DMS 273 (cell line): ENCODE measurements around the gene ACTR3.

ENCODE experiments used
- DNase-seq: peaks from one replicate; lab custom pipeline; 2025; ENCODE audit not compliant: unreplicated experiment; lab: John Stamatoyannopoulos, UW

The ACTR3 gene

DNA sequence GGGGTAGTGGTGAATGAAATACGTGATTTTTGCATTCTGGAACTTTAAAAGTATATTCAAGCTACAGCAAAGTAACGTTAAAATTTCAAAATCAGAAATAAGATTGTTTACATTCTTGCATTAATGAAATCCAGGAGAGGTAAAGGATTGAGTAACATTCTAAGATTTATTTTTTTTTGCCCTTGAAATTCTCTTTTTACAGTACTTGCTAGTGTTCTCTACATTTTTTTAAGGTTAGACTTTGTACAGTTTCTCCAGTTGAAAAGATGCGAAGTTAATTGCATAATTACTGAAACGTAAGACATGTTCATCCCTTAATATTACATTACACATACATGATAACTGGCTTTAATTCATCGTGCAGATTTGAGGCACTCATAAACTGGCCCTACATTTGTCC lies 74.5 kb downstream of the ACTR3 start:
- DNase-seq, result no peak

DNA sequence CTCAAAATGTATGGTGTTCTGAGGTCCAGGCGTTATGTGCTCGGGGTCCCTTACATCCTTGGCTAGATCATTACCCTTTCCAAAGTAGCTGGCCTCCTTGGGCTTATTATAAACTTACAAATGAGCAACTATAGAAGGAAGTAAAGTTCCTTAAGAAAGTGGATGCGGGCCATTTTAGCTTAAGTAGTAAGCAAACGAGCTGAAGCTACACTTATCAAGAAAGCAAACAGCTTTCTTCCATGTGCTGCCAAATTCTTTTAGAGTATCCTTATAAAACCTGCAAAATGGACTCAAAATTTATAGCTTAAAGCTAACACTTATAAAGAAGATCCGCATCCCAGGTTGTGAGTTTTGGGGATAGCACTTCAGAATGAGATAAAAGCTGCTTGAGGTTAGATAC lies 75.3 kb downstream of the ACTR3 start:
- no peak for DNase-seq

DNA sequence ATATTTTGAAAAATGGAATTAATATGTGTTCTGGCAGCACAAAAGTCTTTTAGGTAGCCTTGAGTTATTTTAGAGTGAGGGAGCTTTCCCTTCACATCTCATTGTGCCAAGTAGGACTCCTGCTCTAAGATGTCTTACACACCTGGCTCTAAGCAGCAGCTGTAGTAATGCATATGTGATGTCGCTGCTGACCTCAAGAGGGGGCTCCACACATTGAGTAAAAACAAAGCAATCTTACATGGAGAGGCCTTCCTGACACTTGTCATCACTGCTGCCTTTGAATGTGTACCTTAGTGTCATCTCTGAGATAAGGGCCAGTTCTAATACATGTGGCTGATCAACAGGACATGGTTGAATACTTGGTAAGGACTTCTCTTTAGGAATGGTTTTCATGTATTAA lies 75.8 kb downstream of the ACTR3 start:
- DNase-seq, result peak; percentile 68

DNA sequence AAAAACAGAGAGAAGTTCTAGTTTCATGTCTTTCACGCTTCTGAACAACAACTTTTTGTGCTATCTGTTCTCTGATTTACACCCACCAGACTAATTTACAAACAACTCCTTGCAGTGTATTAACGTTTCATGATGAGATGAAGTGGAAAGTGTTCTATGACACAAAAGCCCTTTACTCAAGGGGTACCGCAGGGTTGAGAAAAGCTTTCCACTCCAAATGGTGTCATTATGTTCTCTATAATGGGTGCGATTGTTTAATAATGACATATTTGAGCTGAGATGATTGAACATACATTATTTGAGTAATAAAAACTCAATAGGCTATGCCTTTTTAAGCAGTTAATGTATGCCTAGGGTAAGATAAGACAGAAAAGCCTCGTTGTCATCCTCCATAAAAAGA lies 76.3 kb downstream of the ACTR3 start:
- DNase-seq, result no peak

DNA sequence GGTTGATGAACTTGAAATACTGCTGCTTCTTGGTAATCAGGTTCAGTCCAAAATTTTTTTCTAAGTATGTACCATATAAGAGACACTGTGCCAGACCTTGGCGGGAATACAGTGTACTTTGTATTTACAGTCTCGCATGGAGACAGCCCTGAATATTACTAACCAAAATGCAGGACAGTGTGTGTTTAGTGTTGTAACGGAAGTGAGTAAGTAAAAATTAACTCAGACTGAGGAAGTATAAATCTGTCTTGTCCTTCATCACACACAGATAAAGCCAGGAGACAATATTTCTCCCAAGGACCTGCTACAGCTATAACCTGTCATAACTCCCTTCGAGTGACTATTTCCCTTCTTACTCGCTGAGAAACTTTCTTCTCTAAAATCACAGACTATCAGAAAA lies 76.9 kb downstream of the ACTR3 start:
- DNase-seq, result no peak

DNA sequence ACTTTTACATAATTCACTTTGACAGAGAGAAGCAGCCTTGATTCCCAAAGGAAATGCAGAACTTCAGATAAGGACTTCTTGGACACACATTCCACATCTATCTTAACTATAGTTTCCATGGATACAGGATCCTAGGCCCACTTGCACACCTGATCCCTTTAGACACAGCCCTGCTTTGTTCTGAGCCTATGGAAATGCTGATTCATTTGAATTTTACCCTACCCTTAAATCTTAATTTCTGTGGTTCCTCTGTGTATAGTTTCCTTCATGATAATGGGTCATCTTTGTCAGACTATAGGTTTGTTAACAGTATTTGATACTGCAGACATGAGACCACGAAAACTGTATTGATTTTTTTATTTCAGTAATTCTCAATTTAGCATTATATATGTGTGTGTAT lies 77.4 kb downstream of the ACTR3 start:
- DNase-seq, result no peak

DNA sequence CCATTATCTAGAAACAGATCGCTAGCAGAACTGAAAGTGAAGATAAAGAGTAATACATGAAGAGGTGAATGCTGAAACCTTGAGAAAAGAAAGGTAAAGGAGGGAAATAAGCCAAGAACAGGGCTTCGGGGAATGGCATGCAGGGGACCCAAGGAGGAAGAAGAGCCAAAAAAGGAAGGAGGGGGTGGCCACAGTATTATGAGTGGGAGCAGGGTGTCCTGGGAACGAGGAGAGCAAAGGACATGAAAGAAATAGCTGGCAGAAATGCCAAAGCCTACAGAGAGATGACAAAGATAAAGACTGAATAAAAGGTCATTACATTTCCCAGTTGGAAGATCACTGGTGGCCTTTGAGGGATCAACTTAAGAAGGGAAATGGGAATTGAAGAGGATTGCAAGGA lies 82.9 kb downstream of the ACTR3 start:
- DNase-seq, result no peak

DNA sequence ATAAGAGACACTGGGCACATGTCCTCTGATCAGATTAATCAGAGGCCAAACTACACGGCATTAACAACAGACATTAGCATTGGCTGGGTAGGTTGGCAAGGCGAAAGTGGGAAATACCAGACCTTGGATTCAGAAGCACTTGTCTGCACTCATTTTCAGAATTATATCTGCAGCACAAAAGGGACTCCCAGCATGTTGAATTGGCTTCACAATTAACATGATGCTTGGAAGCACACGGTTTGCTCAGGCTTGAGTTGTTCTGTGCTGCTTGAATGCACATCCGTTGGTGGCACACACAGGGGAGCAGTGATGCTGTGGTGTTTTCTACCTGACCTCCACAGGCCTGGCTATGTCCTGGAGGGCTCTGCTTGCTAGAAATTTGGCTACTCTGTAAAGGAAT lies 83.9 kb downstream of the ACTR3 start:
- peak; percentile 31 for DNase-seq

DNA sequence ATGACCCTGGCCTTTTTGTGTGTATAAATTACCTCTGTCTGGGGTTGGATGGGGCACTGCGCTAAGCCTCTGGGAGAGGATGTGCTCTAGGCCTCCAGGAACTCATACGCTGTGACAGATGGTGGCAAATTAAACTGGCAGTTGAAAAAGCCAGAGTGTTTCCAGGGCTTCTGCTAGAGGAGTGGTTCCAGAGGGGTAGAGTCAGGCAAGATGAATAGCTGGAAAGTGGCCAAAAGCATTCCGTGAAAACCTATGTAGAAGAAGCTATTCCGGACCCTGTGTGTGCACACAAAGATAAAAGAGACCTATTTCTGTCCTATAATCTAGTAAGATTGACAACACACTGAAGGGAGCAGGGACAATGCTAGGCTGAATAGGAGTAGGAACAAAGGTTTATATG lies 84.8 kb downstream of the ACTR3 start:
- peak; percentile 95 for DNase-seq

DNA sequence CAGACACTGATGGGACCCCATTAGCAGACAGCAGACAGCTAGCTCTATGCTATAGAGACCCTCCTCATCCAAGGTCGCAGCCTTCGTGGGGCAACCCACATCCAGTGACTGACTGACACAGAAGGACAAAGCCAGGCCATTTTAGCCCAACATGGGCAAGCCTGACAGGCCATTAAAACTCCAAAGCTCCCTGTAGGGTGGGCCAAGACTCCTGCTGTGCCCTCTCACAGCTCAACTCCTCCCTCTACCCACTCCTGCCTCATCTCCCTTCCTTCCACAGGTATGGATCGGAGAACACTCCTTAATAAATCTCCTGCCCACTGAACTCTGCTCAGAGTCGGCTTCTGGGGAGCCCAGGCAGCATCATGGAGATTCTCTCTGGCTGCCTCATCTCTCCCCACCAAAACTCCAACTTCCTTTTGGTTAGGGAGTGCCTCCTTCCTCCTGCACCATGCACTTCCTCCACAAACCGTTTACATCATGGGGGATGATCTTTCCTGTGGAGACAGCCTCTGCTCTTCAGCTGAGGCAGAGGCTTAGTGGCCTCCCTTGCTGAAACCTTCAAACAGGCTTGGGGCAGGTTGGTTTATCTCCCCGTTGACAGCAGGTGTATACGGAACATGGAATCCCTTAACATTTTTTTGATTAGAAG lies 86.5 kb downstream of the ACTR3 start:
- no peak for DNase-seq

DNA sequence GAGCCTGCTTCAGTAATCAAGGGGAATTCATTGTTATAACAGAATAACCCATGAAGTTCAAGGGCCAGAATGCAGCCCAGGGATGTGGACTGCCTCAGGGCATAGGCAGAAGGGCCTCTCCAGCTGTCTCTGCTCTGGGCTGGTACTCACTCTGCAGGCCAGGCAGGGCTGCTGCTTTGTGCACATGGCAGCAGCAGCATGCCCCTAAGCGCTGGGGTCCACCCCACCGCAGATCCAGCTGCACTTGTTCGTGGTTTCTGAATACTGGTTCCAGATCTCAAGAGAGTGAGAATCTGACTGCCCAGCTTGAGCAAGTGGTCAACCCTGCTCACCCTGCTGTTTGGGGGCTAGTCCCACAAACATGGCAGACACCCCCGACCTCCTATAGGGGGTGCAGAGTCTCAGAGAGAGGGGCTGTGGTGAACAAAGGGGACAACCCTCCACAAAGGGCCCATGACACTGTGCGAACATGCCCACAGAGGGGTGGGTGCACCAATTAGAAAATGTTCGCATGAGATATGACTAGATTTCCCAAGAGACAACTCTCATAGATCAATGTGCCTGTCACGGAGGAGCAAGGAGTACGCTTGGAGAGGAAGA lies 87.3 kb downstream of the ACTR3 start:
- peak; percentile 31 for DNase-seq

DNA sequence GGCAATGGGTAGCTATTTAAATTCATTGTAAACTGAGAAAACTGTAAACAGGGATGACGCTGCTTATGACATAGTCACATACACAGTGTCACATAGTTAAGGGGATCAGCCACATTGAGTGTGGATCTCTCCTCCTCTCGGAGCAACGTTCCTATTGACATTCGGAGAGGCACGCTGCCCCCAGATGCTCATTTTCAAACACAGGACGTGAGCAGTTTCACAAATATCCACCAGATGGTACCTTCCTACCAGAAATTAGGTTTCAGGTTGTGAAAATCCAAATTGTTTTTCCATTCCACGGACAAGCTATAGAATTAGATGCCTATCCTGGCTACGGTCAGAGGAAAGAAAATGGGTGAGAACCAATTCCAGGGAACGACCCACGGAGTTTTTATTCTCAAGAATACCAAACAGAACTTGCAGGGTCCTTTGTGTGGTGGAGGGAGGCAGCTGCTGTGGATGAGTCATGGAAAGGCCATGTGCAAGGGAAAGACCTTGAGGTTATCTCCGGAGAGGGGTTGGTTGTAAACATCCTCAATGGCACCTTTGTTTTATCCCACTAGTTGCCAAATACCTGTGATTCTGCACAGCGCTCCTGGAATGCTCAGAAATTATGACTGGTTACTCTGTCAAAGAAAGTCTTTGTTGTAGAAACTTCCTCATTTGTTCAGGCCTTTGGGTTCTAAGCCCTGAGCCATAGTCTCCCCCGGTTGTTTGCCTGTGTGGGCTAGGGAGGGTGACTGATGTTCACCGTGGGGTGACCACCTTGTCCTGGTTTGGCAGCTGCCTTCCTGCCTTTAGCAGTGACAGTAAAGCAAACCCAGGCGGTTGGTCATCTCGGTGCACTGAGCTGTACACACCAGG lies 88.0 kb downstream of the ACTR3 start:
- DNase-seq, result peak; percentile 89

DNA sequence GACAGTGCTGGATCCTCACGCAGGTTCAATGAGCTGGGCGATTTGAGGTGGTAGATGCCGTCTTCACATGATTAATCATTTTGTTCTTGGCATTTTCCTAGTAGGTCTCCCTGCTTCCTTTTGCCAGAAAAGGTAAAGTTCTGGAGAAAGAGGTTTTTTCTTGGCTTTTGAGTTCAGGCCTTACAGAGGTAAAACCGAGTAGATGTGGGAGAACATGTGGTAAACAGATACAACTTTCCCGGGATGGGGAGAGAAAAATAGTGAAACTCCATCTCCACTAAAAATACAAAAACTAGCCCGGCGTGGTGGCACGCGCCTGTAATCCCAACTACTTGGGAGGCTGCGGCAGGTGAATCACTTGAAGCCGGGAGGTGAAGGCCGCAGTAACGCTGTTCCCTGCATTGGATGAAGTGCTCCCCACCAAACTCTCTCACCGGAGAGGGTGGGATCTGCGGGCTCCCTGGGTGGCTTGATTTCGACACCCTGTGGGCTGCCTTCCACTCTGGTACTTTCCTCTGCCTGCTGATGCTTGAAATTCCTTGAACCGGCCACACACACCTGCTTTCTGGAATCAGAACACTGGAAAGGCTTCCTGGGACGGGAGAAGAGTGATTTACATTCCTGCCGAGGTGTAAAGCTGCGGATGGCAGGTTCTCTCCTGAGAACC lies 88.8 kb downstream of the ACTR3 start:
- no peak for DNase-seq

DNA sequence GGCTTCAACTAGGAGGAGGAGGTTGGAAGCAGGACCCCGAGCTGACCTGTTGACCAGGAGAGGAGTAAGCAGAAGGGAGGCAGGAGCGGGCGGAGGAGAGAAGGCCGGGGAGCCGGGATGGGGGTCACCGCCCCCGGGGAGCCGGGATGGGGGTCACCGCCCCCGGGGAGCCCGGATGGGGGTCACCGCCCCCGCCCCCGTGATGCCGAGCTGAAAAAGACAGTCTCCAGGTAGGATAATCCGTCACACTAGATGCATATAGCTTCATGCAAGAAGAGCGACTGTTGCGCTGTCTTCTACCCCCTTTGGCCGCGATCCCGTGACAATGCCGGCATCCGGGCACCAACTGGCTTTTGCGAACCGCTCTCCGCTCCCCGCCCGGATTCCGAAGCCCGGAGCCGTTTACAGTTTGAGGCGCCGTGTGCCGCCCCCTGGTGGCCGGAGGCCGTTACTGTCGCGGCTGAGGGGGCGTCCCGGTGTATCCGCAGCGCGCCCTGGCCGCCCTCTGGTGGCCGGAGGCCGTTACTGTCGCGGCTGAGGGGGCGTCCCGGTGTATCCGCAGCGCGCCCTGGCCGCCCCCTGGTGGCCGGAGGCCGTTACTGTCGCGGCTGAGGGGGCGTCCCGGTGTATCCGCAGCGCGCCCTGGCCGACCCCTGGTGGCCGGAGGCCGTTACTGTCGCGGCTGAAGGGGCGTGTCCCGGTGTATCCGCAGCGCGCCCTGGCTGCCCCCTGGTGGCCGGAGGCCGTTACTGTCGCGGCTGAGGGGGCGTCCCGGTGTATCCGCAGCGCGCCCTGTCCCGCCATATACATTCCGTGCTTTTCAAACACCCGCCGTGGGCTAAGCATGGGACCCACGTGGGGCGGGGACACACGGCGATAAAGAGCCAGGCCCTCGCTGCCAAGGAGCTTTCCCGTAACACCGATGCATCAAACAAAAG lies 89.6 kb downstream of the ACTR3 start:
- DNase-seq, result no peak

DNA sequence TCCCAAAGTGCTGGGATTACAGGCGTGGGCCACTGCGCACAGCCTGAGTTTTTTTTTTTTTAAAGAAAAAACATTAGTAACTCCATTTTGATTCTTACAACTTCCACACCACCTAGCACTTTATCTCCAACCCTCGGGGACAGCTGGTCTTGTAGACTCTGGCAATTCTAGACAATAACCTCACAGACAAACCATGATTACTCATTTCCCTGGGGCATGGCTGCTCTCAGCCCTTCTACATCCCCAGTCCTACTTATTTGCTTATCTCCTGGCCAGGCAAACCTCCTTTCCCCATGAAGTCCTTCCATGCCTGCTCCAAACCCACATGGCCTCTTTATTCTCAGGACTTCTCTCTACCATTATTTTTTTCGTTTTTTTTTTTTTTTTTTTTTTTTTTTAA lies 91.1 kb downstream of the ACTR3 start:
- peak; percentile 39 for DNase-seq

DNA sequence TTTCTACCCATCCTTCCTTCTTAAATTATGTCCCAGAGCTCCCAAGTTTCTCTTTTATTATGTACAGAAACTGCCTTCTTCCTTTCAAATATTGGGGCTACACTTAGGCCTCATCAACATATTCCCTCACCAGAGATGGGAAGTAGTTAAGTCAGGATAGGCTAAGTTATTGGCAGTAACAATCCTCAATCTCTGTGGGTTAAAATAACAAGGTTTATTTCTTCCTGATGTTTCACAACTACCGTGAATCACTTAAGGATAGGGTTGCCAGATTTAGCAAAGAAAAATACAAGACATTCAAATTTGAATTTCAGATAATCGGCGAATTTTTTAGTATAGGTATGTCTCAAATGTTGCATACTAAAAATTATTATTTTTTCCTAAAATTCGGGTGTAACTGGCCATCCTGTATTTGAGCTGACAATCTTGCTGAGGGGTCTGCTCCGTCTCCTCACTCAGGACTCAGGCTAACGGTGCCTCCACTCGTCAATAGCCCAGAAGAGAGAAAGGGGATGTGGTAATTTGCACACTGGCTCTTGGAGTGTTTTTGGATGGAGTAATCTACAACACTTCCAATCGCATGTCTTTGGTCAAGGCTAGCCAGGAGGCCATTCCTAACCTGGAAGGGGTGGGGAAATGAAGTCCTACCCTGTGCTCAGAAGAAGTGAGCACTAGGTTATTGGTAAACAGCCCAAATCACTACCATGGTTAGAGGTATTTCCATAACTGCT lies 91.7 kb downstream of the ACTR3 start:
- no peak for DNase-seq

DNA sequence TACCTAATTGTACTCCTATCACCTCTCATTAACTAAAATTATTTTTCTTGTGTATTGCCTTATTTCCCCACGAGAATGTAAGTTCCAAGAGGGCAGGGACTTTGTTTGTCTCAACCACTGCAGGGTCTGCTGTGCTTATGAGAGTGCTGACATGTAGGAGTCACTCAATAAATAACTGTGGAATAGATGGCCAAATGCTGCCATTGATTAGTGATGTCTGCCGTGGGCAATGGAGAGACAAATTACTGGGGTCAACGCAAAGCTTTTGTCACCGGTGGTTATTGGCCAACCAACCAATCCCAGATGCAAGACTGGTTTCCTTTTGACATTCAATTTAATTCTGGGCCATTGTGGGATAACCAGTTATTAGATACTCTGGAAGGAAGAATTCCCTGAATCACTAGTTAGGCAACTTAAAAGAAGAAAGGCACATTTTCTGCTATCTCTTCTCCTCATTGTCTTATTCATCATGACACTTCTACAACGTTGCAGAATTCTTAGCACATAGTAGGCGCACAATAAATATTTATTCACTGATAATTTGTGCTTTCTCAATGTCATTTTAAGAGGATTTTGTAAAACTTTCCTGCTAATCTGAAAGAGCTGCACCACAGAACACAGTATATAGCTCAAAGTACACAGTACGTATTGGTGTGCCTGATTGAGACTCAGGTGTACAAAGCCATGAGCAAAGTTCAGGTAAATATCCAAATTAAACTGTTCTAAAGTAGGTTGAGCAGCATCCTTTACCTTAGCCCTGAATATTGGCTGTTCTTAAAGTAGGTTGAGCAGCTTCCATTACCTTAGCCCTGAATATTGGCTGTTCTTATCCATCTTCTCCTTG lies 95.9 kb downstream of the ACTR3 start:
- no peak for DNase-seq

DNA sequence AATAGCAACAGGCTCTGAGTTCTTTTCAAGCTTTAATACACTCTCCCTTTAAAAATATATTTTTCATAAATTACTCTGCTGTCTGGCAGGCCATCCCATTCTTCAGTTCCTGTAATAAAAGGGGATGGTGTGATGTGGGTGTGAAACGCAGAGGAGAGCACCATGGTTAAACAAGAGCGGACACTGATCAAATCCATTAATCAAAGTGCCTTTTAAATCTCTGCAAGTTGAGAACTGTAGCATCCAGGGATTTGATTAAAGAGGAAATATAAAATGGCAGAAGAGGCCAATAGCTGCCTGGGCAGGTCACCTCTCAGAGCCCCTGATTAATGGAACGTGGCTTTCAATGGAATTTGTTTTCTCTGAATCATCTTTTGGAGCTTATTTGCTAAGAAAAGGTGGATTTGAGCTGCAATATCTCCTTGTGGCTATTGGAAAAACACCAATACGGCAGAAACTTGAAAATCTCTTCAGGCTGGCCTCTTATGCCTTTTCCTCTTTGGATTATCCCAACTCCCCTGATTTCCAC lies 96.9 kb downstream of the ACTR3 start:
- DNase-seq, result no peak

DNA sequence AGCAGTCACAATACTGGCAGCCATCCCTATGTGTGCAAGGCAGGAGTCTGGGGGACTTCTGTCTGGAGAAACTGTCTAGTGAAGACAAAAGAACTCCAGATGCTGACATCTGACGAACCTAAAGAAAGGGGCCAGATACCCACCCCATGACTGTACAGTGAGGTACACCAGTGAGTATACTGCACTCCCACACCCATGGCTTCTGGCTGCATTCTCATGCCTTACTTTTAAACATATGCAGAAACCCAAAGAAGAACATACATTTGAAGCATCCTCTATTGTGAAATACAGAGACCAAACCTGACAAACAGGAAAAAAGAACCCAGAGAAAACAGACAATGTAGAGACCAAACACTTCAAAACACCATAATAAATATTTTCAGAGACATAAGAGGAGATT lies 102.2 kb downstream of the ACTR3 start:
- DNase-seq, result no peak
